22Rv1 (cell line): ENCODE data around the gene RPN1.

Experiments used
- ZFX ChIP-seq: fragments of 450-650 bp; IDR thresholded peaks from 2 replicates; pipeline ENCODE4 v1.6.1; 2017; ENCODE audit warnings: antibody characterized with exemption, borderline replicate concordance
- TF ChIP-seq, protein P1 (sequence below): fragments of 450-650 bp; IDR thresholded peaks from 2 replicates; pipeline ENCODE4 v1.5.1; 2017; ENCODE audit warnings: mild to moderate bottlenecking

- TF ChIP-seq, protein P1, sequence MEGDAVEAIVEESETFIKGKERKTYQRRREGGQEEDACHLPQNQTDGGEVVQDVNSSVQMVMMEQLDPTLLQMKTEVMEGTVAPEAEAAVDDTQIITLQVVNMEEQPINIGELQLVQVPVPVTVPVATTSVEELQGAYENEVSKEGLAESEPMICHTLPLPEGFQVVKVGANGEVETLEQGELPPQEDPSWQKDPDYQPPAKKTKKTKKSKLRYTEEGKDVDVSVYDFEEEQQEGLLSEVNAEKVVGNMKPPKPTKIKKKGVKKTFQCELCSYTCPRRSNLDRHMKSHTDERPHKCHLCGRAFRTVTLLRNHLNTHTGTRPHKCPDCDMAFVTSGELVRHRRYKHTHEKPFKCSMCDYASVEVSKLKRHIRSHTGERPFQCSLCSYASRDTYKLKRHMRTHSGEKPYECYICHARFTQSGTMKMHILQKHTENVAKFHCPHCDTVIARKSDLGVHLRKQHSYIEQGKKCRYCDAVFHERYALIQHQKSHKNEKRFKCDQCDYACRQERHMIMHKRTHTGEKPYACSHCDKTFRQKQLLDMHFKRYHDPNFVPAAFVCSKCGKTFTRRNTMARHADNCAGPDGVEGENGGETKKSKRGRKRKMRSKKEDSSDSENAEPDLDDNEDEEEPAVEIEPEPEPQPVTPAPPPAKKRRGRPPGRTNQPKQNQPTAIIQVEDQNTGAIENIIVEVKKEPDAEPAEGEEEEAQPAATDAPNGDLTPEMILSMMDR: no peak
- TF ChIP-seq ZFX: no peak
Observed at GRCh38 chr3:128610451-128611070, 40.1 kb downstream of the RPN1 start.
